ACC112 (cell line): Measurements from ENCODE around the gene TBC1D22A.

Experiments used
- H2AFZ ChIP-seq: fragments of 200-600 bp; sonication (generic); one replicate; pipeline ENCODE4 v1.6.0; 2017; ENCODE audit warnings: antibody characterized with exemption, low read length; ENCODE audit not compliant: unreplicated experiment
- H3K27ac ChIP-seq: fragments of 200-600 bp; sonication (generic); 2 replicates; pipeline ENCODE4 v1.5.1; 2014; ENCODE audit warnings: low read depth, mild to moderate bottlenecking, antibody characterized with exemption, low read length, moderate library complexity
- H3K27me3 ChIP-seq: fragments of 200-600 bp; sonication (generic); 2 replicates; pipeline ENCODE4 v1.6.1; 2014; ENCODE audit warnings: mild to moderate bottlenecking, antibody characterized with exemption, low read length, moderate library complexity, mixed read lengths; ENCODE audit not compliant: insufficient read depth
- H3K36me3 ChIP-seq: fragments of 200-600 bp; sonication (generic); 2 replicates; pipeline ENCODE4 v1.6.1; 2016; ENCODE audit warnings: mild to moderate bottlenecking, antibody characterized with exemption, low read length, moderate library complexity, mixed read lengths; ENCODE audit not compliant: insufficient read depth
- H3K4me1 ChIP-seq: fragments of 200-600 bp; sonication (generic); one replicate; pipeline ENCODE4 v1.6.1; 2016; ENCODE audit warnings: low read length, mixed read lengths; ENCODE audit not compliant: insufficient read depth, unreplicated experiment, control insufficient read depth
- H3K4me3 ChIP-seq: fragments of 200-600 bp; sonication (generic); 2 replicates; pipeline ENCODE4 v1.5.1; 2014; ENCODE audit warnings: mild to moderate bottlenecking, low read depth, low read length
- H3K79me2 ChIP-seq: fragments of 200-600 bp; sonication (generic); one replicate; pipeline ENCODE4 v1.6.0; 2016; ENCODE audit warnings: low read length; ENCODE audit not compliant: control insufficient read depth, unreplicated experiment, insufficient read depth

TBC1D22A gene

DNA sequence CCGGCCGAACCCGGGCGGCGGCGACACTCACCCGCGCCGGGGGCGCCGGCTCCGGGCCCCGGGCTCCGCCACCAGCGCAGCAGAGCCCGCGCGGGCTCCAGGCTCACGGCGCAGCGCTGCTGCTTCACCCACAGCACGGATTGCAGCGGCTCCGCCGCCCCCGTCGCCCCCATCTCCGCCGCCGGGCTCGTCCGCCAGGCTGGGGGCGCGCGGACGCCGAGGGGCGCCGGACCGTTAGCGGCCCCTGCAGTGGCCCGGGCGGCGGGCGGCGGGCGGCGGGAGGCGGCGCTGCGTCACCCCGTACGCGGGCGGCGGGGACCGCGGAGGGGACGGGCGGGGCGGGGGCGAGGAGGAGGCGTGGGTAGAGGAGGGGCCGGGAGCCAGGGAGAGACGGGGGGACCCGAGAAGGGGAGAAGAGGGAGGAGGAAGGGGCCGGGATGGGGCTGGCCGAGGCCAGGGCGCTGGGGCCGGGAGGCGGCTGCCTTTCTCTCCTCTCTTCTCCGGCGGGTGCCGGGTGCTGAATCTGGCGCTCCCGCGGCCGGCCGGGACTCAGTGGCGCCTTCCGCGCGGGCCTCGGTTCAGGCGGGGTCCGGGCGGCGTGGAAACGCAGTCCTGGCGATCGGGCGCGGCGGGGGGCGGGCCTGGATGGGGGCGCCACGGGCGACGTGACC is 24.3 kb upstream of the TBC1D22A start, which contains the start of gene CERK:
TSS of gene CERK (minus strand) at position 277 of the 671 bp plus-strand sequence. CDS start at position 173, 104 bp downstream.
- H2AFZ ChIP-seq, result peak within 1 kb of the TSS; percentile 60
- H3K4me1 ChIP-seq, result peaks cover 11% of the 10 kb centered on the region
- peak within 1 kb of the TSS; percentile 32 for H3K27ac ChIP-seq
- no peaks in the 10 kb centered on the region for H3K36me3 ChIP-seq
- peaks cover 34% of the 10 kb centered on the region for H3K79me2 ChIP-seq
- peak within 1 kb of the TSS; percentile 89 for H3K4me3 ChIP-seq
- no peaks in the 10 kb centered on the region for H3K27me3 ChIP-seq

DNA sequence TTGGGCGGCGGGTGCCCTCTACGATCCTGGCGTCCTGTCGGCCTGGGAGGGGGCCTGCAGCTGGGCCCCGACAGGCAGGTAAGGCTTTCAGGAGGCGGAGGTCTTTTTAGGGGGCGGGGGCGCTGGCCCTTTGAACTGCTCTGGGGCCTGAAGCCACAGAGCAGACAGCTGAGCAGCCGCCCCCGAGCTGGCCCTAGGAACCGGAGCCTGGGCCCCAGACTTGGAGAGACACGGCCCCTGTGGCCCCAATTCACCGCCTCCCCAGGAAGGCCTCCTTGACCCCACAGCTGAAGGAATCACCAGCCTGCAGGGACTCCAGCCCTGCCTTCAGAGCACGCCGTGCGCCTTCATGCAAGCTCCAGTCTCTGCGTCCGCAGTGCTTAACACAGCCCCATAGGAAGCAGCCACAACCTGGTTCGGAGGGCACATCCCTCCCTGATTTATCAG is 23.8 kb upstream of the TBC1D22A start:
- no peaks in the 10 kb centered on the region for H3K27me3 ChIP-seq
- H2AFZ ChIP-seq, result no peak overlapping the region
- H3K79me2 ChIP-seq, result peaks cover 34% of the 10 kb centered on the region

DNA sequence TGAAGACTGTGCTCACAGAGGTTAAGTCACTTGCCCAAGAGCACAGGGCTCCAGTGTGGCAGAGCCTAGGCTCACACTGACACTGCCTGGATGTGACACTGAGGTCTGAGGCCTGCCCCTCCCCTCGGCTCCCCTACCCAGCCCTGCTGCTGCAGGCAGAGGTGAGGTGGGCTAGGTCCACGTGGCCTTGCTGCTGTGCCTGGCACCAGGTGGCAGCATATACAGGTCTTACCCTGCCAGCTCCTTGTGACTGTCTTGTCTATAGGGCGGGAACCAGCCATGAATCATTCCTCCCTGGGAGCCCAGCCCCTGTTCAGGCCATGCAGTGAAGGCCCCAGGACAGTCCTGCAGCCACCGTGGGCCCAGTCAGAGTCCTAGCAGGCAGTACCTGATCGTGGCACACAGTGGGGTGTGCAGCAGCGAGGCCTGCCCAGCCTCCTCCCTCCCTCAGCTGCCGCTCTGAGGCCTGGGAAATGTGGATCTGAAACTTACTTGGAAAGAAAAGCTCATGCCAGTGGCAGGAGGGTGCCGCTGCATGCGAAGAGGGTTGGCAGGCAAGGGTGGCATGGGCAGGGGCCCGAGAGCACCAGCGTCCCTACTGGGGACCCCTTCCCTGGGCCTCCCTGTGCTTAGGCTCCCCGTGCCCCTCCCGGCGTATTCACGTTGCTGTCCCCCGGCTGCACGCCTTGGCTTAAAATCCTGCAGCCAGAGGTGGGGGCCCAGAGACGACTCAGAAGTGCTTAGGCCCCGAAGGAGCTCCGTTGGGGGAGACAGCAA is 23.2 kb upstream of the TBC1D22A start:
- H3K4me3 ChIP-seq, result peak overlapping the region; percentile 89
- H3K36me3 ChIP-seq, result no peaks in the 10 kb centered on the region
- no peaks in the 10 kb centered on the region for H3K27me3 ChIP-seq
- peaks cover 30% of the 10 kb centered on the region for H3K79me2 ChIP-seq
- H3K4me1 ChIP-seq, result peaks cover 11% of the 10 kb centered on the region
- H2AFZ ChIP-seq, result no peak overlapping the region
- no peak overlapping the region; the same call in 1 of the 2 replicates for H3K27ac ChIP-seq

More for the DNA sequence above, 23.8 kb upstream of the TBC1D22A start:
- Histone ChIP-seq H3K4me3 (peak overlapping the region; percentile 89), H3K36me3 (no peaks in the 10 kb centered on the region), H3K4me1 (peaks cover 11% of the 10 kb centered on the region), H3K27ac (peak overlapping the region; percentile 32)

DNA sequence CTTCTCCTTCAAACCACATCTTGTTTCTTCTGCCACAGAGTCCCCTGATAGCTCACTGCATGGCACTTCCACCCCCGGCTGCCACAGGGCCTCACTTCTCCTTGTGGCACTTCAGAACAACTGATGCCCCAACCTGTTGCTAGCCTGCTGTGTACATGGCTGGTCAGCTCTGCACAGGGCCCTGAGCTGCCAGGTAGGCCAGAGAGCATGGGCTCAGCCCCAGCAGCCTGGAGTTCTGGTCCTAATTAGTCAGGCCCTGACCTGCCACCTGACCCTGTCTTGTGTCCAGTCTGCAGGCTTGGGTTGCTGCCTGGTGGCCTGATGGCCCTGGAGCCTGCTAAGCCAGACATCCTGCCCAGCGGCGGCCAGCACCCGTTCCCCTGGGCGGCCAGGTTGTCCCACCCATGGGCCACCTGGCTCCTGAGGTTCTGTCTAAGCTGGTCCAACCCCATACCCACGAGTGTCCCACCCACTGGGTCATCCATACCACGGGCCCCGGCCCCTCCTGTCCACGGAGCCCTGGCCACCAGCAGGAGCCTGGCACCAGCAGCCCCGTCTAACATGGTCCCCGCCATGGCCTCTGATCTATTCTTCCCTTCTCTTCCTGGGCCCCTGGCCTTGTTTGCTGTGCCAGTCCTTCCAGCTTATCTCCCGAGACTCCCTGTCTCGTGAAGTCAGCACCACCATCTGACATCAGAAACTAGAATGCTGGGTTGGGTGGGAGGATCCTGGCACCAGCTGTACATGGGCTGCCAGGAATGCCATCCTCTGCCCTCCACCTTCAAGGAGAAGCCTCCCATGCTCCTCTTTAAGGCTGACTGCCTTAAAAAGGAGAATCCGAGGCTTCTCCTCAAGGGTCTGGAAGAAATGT is 21.3 kb upstream of the TBC1D22A start:
- H3K4me1 ChIP-seq, result peaks cover 10% of the 10 kb centered on the region

DNA sequence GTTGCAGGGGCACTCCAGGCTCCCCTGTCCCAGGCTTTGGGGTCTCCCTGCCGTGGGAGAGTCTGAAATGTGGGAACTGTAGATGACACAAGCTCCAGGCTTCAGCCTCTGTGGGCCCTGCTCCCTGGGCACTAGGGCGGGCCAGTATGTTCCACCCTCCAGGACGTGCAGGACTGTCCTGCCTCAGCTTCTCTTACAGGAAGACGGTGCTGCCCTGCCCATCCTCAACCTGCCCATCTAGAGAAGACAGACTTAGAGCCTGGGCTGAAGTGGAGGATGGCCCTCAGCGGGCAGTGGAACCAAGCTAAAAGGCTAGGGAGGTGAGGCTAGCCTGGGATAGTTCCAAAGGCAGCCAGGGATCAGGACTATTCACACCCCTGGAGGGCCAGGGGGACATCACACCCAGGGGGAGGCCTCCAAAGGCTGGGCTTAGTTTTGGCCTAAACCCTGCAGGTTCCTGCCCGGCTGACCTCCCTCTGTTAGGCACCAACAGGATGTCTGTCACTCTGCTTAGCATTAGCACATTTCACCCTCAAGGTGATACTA is 20.4 kb upstream of the TBC1D22A start:
- peaks cover 7% of the 10 kb centered on the region for H3K4me1 ChIP-seq
- no peak overlapping the region for H3K27ac ChIP-seq
- H3K4me3 ChIP-seq, result no peak overlapping the region
- H3K79me2 ChIP-seq, result peaks cover 6% of the 10 kb centered on the region
- no peaks in the 10 kb centered on the region for H3K27me3 ChIP-seq
- no peaks in the 10 kb centered on the region for H3K36me3 ChIP-seq
- H2AFZ ChIP-seq, result no peak overlapping the region

More for the DNA sequence above, 21.3 kb upstream of the TBC1D22A start:
- no peak overlapping the region for H3K4me3 ChIP-seq
- no peaks in the 10 kb centered on the region for H3K27me3 ChIP-seq
- no peaks in the 10 kb centered on the region for H3K36me3 ChIP-seq
- H3K27ac ChIP-seq, result no peak overlapping the region
- no peak overlapping the region for H2AFZ ChIP-seq
- peaks cover 14% of the 10 kb centered on the region for H3K79me2 ChIP-seq

DNA sequence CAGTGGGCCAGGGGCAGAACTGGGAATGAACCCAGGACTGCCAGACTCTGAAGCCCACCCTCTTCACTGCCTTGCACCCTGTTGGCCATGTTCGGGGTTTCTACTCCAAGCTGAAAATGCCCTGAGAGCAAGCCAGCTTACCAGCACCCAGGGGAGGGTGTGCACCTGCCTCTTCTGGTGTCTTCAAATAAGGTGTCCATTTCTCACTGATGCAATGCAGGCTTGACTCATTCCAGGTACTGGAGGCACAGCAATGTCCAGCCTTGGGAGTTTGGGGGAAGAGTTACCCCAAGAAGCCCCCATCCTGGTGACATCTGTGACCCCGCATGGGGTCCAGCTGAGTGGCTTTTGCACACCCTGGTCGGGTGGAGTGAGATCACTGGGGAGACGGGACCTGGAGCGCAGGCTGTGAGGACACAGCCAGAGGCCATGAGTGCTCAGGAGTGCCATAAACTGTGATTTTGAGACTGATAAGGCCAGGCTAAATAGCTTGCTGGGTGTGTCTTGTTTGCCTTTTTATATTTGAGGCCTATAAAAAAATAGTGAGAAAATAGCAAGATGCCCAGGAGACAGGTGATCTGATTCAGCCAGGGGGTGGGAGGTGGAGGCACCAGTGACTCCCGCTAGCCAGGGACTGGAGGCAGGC is 19.8 kb upstream of the TBC1D22A start:
- Histone ChIP-seq H3K4me3 (no peak overlapping the region), H3K27ac (no peak overlapping the region), H3K27me3 (no peaks in the 10 kb centered on the region), H3K4me1 (peaks cover 7% of the 10 kb centered on the region), H2AFZ (no peak overlapping the region), H3K79me2 (no peaks in the 10 kb centered on the region), H3K36me3 (no peaks in the 10 kb centered on the region)

DNA sequence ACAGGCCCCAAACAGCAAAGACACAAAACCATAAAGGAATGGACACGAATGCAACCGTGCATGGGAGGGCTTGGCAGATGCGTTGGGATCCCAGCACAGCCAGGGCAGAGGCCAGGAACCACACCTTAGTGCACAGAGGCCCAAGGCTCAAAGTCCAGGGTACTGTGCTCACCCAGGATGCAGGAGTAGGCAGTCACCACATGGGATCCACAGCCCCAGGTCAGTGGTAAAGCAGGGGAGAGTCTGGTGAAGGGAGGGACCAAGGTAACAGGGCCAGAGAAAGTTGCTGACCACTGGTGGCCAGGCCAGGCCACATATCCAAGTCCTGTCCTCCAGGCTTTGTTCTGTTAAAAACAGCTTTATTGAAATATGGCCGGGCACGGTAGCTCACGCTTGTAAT is 17.9 kb upstream of the TBC1D22A start:
- peaks cover 7% of the 10 kb centered on the region for H3K4me1 ChIP-seq
- H3K79me2 ChIP-seq, result no peaks in the 10 kb centered on the region
- no peaks in the 10 kb centered on the region for H3K36me3 ChIP-seq
- H2AFZ ChIP-seq, result no peak overlapping the region
- H3K4me3 ChIP-seq, result no peak overlapping the region
- no peaks in the 10 kb centered on the region for H3K27me3 ChIP-seq
- no peak overlapping the region for H3K27ac ChIP-seq

DNA sequence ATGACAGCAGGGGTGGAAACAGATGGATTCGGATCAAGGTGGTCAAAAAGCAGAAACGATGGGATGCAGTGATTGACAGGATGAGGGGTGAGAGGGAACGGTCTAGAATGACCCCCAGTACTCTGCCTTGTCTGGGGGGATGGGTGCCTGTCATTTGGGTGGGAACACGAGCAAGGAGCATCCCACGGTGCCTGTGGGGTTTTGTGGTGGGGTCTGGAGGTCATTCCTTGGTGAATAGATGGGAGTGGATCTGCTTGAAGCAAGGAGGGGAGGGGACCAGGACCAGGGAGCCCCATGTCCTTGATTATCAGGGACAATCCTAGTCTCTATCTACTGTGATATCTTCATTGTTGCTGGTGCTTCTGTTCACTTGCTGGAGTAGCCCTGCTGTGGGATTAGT is 16.3 kb upstream of the TBC1D22A start:
- peaks cover 21% of the 10 kb centered on the region for H3K4me1 ChIP-seq
- H3K27me3 ChIP-seq, result no peaks in the 10 kb centered on the region

DNA sequence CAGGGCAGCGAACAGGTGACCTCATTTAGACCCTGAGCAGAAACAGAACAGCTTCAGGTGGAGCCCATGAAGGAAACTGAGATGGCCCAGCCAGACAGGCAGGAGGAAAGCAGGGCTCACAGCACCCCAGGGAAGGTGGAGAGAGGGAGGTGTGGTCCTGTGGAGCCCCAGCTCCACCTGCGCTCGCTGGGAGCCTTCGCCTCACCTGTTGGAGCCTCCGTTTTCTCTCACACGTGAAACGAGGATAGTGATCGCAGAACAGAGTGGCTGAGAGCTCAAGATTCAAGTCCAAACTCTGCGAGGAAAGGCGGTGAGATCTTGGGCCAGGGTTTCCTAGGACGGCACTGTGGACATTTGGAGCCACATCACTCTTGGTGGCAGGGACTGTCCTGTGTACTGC is 15.8 kb upstream of the TBC1D22A start:
- Histone ChIP-seq H3K27ac (no peak overlapping the region), H3K4me1 (peaks cover 21% of the 10 kb centered on the region), H3K4me3 (no peak overlapping the region), H3K36me3 (no peaks in the 10 kb centered on the region), H3K27me3 (no peaks in the 10 kb centered on the region), H2AFZ (no peak overlapping the region), H3K79me2 (no peaks in the 10 kb centered on the region)

More for the DNA sequence above, 16.3 kb upstream of the TBC1D22A start:
- Histone ChIP-seq H3K27ac (no peak overlapping the region), H3K36me3 (no peaks in the 10 kb centered on the region), H2AFZ (no peak overlapping the region), H3K79me2 (no peaks in the 10 kb centered on the region), H3K4me3 (no peak overlapping the region)

DNA sequence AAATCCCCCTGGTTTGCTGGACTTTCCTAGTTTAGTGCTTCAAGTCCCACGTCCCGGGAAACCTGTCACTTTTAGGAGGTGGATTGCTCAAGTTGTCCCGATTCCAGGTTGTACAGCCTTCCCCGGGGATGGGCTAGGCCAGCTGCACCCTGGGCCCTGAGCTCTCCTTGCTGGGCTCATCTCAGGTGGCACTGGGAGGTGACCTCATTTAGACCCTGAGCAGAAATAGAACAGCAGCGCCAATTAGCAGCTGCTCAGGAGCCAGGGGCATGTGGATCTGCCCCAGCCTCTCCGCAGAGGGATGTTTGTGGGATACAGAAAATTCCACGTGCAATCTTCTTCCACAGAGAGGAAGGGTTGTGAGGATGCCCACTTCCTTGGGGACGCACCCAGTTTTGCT is 14.8 kb upstream of the TBC1D22A start:
- Histone ChIP-seq H3K79me2 (no peaks in the 10 kb centered on the region), H3K36me3 (no peaks in the 10 kb centered on the region), H3K27ac (no peak overlapping the region), H2AFZ (no peak overlapping the region), H3K27me3 (no peaks in the 10 kb centered on the region), H3K4me3 (no peak overlapping the region), H3K4me1 (peaks cover 21% of the 10 kb centered on the region)
